Pons (tissue), 1 donor: ENCODE results near the gene STK26.
"Not testable (repeated sequence)": the region's sequence is repeated elsewhere in the genome, so short reads cannot be mapped to it uniquely, and the experiment has no call there.

Source experiments
- DNase-seq: peaks from one replicate; pipeline ENCODE4 v3.0.0-alpha.2; 2016; ENCODE audit warnings: low spot score

STK26 gene

GRCh38 chrX:132037479-132037993 lies 14.4 kb downstream of the STK26 start:
- DNase-seq: no peak

- DNase-seq: no peak
These were observed 17.0 kb downstream of the STK26 start for GRCh38 chrX:132040066-132040465.

GRCh38 chrX:132041015-132041414 lies 17.9 kb downstream of the STK26 start:
- DNase-seq: no peak

GRCh38 chrX:132043977-132044376 lies 20.9 kb downstream of the STK26 start:
- DNase-seq: no peak

GRCh38 chrX:132044953-132045352 lies 21.9 kb downstream of the STK26 start:
- DNase-seq: no peak

- DNase-seq: no peak
These were observed 22.4 kb downstream of the STK26 start for GRCh38 chrX:132045456-132045855.

- no peak for DNase-seq
These were observed 23.4 kb downstream of the STK26 start for GRCh38 chrX:132046533-132046932.

- not testable (repeated sequence) for DNase-seq
These were observed 28.7 kb downstream of the STK26 start for GRCh38 chrX:132051778-132052177.

- DNase-seq: no peak
These were observed 34.9 kb downstream of the STK26 start for GRCh38 chrX:132058050-132058449.

GRCh38 chrX:132058975-132059374 lies 35.9 kb downstream of the STK26 start:
- no peak for DNase-seq

GRCh38 chrX:132059973-132060540 lies 37.0 kb downstream of the STK26 start:
- no peak for DNase-seq

- DNase-seq: no peak
These were observed 40.2 kb downstream of the STK26 start for GRCh38 chrX:132063334-132063733.

GRCh38 chrX:132063862-132064261 lies 40.8 kb downstream of the STK26 start:
- DNase-seq: no peak

GRCh38 chrX:132068405-132068804 lies 45.3 kb downstream of the STK26 start:
- no peak for DNase-seq

- DNase-seq: peak; percentile 1
These were observed 48.2 kb downstream of the STK26 start for GRCh38 chrX:132071254-132071653.

GRCh38 chrX:132077414-132077813 lies 54.3 kb downstream of the STK26 start:
- no peak for DNase-seq

GRCh38 chrX:132077912-132078311 lies 54.8 kb downstream of the STK26 start:
- DNase-seq: no peak

GRCh38 chrX:132085786-132086185 lies 62.7 kb downstream of the STK26 start:
- no peak for DNase-seq

GRCh38 chrX:132086672-132087071 lies 63.6 kb downstream of the STK26 start:
- no peak for DNase-seq

GRCh38 chrX:132088864-132089263 lies 65.8 kb downstream of the STK26 start:
- DNase-seq: no peak

GRCh38 chrX:132090403-132091159 lies 67.5 kb downstream of the STK26 start:
- DNase-seq: no peak

GRCh38 chrX:132092439-132093065 lies 69.5 kb downstream of the STK26 start:
- peak; percentile 74 for DNase-seq

- DNase-seq: no peak
These were observed 70.2 kb downstream of the STK26 start for GRCh38 chrX:132093239-132093860.
